HS-5 (cell line): ENCODE results near the gene PLD5.
"Not testable (repeated sequence)": the region's sequence is repeated elsewhere in the genome, so short reads cannot be mapped to it uniquely, and the experiment has no call there.

Experiments used
- DNase-seq: peaks from one replicate; pipeline ENCODE4 v3.0.0-alpha.2; 2012; ENCODE audit warnings: low read depth

The PLD5 gene

DNA sequence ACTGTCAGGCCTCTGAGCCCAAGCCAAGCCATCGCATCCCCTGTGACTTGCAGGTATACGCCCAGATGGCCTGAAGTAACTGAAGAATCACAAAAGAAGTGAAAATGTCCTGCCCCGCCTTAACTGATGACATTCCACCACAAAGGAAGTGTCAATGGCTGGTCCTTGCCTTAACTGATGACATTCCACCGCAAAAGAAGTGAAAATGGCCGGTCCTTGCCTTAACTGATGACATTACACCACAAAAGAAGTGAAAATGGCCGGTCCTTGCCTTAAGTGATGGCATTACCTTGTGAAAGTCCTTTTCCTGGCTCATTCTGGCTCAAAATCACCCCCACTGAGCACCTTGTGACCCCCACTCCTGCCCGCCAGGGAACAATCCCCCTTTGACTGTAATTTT lies 314.2 kb downstream of the PLD5 start:
- not testable (repeated sequence) for DNase-seq

DNA sequence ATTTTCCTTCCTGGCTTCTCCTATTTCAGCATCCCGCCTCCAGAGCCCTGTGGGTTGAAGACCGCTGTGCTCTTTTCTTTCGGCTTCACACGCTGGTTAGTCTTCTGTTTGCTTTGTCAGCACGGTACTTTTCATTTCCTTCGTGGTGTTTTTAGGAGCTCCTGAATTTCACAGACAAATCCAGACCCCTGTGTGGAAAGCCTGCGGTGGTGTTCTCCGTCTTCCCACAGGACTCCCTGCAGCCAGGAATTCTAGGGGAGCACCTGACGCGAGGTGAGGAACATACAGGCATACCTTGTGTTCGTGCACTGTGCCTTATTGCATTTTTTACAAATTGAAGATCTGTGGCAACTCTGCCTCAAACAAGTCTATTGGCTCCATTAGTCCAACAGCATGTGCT lies 315.4 kb downstream of the PLD5 start:
- DNase-seq = no peak

DNA sequence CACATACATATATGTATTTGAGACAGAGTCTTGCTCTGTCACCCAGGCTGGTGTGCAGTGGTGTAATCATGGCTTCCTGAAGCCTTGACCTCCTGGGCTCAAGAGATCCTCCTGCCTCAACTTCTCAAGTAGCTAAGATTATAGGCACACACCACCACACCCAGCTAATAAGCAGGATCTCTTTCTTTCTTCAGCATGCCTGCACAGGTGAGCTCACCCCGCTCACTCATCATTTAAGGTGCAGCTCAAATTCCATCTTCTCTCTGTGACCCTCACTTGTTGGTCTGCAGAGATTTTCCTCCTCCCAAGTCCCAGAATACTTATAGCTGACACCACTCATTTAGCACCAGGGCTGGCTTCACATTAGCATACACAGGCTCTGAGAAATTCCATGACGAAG lies 316.5 kb downstream of the PLD5 start:
- no peak for DNase-seq

DNA sequence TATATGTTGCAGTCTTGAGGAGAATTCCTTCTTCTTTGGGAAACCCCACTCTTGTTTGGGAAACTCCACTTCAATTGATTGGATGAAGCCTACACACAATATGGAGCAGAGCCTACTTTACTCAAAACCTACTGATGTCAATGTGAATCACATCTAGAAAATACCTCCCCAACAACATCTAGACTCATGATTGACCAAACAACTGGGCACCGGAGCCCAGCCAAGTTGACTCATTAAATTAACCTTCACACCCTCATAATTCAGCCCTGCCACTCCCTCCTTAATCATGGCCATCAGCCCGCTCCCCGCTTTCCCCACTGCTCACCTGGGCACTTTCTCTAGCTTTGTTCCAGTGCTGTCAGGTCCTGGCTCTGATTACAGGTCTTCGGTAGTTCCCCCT lies 317.5 kb downstream of the PLD5 start:
- no peak for DNase-seq

DNA sequence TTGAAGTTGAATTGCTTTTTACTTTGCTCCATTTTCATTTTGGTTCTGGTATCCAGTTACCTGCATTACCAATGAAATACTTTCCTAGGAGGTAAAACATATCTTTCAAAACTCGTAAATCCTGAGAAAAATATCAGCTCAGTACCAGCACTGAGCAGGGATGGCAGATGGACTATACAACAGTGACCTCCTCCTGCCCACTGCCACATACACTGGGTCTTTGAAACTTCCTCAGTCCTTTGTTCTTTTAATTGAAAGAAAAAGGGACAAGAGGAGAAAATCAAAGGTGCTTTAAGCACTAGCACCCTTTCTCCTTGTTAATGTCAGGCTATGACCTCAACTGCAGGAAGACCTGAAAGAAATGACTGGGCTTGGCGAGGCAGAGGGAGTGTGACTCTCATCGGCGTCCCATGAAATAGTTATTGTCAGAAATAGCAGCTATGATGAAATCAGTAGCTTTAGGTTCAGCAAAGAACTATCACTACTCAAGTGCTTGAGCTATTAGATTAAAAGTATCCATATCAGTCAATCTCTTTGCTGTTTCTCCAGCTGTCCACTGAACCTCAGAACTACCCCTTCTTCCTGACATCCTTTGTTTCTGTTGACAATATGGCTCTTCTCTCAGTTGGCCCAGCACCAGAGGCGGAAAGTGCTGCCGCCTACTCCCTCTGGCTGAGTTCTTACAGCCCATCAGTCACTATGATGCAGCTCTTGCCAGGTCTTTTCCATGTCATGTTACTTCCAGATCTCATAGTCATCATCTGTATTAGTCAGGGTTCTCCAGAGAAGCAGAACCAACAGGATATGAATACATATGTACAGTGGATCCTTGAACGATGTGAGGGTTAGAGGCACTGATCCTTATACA lies 318.6 kb downstream of the PLD5 start:
- DNase-seq = no peak

DNA sequence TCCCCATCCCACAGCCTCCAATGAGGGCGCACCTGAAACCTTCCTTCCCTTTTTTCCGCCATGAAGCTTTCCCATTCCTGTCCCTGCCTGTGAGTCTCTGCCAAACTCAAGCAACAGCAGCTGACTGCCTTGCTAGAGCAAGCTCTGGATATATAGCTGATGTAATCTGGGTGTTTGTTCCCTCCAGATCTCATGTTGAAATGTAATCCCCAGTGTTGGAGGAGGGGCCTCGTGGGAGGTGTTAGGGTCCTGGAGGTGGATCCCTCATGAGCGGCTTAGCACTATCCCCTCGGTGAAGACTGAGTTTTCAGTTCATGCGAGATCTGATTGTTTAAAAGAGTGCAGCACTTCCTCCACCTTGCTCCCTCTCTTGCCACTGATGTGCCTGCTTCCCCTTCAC lies 321.2 kb downstream of the PLD5 start:
- DNase-seq = no peak

DNA sequence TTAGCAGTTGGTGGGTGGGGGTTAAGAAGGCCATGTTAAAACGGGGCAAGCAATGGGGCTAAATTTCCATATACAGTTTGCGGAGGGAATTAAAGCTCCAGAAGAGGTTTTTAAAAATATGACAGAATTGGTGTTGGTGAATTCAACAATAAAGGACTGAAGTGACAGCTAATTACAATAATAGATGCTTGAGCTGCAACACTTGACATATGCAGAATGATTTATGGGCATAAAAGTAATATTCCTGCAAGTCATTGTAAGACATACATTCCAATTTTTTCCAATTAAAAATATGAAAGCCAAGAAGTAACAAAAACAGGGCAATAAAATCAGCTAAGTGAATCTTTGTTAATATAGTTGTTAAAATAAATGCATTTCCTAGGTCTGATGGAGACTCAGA lies 323.4 kb downstream of the PLD5 start:
- DNase-seq = no peak

DNA sequence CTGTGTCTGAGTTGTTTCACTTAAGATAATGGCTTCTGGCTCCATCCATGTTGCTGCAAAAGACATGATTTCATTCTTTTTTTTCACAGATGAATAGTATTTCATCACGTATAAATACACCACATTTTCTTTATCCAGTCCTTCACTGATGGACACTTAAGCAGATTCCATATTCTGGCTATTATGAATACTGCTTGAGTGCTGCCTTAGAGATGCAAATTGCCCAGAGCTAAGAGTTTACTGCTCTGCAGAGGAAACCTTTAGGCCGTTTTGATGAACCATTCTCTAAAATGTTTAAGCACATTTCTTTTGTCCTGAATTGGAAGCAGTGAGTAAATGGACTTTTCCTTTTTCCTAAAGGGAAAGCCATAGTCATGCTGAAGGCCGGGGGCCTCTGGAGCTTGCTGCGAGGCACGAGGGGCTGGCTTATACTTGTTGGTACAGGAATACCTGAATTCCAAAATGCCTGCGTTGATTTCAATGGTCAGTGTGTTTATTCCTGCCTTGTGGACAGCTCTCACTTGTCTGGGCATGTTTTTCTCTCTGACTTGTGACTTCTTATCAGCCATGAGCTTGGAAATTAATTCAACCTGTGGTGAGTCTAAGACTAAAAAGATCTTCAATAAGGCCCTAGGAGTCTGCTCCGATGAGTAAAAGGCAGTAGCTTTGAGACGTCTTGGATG lies 324.6 kb downstream of the PLD5 start:
- no peak for DNase-seq

DNA sequence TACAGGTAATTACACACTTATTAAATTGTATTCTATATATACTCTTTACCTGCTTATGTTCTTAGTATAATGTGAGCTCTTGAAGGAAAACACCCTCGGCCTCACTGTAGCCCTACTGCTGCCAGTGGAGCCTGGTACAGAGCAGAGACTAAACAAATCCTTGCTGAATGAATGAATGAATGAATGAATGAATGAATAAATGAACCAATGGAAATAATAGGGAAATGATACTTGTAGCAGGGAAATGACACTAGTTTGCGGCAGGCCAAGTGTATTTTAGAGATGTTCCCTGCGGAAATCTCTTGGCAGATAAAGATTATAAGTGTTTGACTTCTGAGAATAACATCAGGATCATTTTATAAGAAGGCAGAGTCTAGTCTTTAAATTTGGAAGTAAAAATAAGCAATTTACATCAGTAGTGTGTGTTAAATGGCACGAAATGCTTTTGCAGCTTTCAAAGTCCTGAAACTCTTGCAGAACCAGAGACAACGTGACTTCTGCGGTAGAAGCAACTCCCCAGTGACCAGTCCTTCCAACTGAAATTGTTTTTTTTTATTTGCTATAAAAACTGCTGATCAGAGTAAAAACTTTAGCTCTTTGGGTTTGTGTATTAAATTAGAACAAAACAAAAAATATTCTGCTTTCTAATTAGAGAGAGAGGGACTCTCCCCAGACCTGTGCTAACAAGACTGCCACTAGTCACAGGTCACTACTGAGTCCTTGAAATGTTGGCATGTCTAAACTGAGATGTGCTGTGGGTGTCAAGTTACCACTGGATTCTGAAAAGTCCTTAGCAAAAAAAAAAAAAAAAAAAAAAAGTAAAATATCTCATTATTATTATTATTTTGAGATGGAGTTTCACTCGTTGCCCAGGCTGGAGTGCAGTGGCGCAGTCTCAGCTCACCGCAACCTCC lies 326.3 kb downstream of the PLD5 start:
- no peak for DNase-seq

DNA sequence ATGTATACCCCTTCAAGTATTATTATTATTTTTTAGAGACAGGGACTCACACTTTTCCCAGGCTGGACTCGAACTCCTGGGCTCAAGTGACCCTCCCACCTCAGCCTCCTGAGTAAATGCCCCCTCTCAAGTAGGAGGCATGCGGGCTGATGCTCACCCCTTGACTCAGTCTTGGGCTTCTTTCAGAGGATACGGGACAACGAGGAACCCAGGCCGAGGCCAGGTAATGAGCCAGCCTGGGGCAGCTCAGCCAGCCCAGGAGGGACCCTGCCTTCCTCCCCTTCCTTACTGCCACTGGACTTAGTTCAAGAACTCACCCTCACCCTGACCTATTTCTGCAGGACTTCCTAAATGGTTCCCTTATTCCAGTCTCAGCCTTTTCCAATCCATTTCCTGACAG lies 327.6 kb downstream of the PLD5 start:
- DNase-seq = no peak

DNA sequence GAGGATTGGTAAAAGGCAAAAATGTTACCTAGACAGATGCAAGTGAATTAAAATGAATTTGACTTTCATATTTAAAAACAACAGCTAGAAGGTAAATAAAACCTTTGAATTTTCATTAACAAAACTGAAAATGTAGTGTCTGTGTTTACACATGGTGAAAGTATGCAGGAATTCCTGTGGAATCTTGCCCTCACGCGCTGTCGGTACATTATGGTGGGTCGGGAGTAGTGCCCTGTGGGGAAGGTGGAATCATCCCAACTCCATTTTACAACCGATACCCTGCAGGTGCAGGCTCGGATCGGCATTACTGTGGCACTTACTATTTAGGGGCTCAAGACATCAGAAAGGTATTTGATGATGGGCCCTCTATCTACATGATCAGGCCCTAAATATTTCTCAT lies 328.4 kb downstream of the PLD5 start:
- DNase-seq = no peak

DNA sequence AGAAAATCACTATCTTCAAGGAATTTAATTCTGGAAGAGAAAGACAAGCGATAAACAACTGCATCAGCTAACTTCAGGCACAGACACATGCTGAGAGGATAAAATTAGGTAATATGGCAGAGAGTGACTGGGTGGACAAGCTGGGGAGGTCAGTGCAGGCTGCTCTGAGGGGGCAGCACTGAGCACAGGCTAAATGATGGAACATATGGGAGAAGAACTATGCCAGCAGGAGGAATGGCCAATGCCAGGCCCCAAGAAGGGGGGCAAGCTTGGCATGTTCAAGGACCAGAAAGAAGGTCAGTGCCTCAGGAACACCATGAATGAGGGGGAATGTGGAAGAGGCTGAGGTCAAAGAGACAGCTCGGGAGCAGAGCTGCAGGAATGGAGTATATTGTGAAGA lies 334.9 kb downstream of the PLD5 start:
- no peak for DNase-seq

DNA sequence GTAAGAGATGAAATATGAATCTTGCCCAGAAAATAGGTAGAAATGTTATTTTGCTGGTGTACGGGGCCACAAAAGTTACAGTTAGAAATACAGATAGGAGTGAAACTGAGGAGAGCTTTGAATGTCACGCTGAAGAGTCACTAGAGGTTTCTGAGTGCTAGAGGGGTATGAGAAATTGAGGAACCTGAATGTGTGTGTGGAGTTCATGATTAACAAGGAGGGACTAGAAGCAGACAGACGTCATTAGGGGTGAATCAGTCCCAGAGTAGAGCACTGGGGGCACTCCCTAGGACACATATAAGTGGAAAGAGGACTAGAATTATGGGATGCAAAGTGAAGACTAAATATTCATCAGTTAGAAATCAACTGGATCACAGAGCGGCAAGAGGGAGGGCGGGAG lies 336.7 kb downstream of the PLD5 start:
- no peak for DNase-seq

DNA sequence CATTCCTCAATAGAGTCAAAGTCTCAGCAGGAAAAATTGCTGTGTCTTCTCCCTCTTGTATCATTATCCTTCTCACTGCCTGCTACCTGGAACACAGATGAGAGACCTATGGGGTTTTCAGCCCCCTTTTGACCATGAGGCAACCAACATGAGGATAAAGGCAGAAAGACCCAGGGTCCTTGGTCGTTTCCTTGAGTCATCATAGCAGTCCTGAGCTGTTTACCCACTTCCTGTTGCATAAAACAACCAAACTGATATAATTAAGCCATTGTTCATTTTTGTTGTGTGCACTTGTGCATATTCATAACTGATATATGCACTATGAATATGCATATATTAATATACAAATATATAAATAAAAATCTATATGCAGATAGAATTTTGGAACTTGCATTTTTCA lies 337.3 kb downstream of the PLD5 start:
- DNase-seq = no peak

DNA sequence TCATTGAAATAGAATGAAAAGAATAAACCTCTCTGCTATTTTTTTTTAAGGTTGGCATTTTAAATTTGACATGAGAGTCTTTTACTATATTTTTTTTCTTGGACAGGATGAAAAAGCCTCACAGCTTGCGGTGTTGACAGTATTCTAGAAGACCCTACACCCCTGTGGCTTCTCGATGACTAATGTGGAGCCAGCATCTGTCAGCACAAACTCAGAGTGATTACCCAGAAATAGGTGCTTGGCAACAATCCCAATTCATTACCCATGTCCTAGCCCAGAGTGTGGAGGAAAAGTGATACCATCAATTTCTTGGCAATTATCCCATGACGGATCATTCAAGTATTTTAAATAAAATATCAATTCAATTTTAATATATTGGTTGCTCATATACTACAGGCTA lies 338.8 kb downstream of the PLD5 start:
- DNase-seq = no peak

DNA sequence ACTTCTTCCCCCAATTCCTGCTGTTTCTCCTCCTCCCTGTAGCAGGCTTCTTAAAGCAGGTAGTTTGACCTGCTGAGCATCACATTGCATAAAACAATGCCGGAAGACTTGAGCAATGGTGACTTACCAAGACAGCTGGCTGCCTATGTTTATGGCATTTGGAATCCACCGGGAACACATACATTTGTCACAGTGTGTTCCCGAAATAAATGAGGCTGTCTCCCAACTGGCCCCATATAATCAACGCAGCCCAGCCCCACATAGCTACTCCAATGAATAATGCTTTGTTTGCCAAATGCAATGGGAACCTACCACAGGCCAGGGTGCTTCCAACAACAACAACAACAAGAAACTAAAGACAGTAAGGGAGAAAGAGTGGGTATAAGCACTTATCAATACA lies 339.5 kb downstream of the PLD5 start:
- DNase-seq = no peak

DNA sequence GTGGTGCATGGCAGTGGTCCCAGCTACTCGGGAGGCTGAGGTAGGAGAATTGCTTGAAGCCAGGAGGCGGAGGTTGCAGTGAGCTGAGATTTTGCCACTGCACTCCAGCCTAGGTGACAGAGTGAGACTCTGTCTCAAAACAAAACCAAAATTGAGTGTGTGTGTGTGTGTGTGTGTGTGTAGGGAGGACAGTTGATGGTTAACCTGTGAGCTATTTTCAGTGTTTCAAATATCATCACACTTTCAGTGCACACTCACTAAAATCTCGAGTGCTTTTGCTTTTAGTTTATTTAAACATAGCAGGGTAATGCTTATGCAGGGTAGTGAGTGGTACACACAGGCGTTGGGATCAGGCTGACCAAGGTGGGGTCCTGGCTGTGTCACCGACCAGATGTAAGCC lies 344.7 kb downstream of the PLD5 start:
- not testable (repeated sequence) for DNase-seq

DNA sequence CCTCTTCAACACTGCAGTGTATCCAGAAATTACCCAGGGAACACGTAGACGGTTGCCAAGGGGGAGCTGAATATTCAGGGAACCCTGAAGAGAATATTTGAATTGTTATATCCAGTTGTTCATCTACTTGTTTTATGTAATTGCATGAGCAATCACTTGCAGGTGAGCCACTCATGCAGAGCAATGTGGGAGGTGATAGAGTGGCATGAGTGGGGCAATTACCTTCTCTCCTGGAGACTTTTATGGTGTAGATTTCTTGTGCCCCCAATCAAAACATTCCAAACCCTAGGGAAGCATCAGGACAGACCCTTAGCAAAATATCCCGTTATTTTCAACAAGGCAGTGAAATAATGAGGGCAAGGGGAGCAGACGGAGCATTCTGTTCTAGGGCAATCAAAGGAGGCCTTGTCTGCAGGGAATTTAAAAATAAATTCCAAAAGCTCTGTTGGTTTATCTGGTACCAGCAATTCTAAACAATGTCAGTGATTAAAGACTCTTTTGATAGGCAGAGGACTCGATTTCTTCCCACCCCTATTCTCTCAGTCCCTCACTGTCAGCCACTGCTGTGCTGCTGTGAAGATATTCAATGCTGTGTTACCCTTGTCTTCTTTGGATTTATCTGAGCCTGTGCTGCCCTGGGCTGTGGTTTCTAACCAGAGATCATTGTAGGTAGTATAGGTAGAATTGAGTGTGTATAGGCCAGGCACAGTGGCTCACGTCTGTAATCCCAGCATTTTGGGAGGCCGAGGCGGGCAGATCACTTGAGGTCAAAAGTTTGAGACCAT lies 345.4 kb downstream of the PLD5 start:
- no peak for DNase-seq

DNA sequence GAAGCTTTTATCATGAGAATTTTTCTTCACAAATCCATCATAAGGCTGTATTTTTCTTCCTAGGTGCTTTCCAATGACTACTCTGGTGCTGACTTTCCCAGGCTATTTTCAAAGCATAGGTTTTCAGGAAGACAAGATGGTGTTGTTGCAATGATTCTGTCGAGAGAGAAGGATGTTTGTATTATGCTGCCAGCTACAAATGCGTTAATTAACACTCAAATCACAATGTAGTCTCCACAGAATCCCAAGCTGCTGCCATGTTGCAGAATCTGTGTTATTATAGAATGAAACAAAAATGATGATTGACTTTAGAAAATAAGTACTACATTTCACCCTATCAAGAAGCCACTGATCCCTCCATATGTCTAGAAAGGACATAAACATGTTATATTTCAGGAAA lies 346.1 kb downstream of the PLD5 start:
- DNase-seq = no peak

DNA sequence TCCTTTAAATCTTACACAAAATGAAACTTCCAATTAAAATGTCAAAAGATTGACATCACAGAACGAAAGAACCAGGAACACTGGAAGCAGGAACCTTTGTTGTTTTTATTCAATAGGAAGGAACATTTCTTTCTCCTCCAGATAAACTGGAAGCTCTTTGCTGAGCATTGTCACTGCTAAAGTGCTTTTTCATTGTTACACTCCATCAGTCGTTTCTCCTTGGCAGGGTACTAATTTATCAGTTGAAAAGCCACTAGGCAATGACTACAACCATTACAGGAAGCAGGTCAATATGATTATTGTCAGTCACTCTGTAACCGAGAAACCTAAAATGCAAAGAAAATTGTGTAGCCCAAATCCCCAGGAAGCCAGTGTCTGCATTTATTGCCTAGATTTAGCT lies 362.4 kb downstream of the PLD5 start:
- no peak for DNase-seq

DNA sequence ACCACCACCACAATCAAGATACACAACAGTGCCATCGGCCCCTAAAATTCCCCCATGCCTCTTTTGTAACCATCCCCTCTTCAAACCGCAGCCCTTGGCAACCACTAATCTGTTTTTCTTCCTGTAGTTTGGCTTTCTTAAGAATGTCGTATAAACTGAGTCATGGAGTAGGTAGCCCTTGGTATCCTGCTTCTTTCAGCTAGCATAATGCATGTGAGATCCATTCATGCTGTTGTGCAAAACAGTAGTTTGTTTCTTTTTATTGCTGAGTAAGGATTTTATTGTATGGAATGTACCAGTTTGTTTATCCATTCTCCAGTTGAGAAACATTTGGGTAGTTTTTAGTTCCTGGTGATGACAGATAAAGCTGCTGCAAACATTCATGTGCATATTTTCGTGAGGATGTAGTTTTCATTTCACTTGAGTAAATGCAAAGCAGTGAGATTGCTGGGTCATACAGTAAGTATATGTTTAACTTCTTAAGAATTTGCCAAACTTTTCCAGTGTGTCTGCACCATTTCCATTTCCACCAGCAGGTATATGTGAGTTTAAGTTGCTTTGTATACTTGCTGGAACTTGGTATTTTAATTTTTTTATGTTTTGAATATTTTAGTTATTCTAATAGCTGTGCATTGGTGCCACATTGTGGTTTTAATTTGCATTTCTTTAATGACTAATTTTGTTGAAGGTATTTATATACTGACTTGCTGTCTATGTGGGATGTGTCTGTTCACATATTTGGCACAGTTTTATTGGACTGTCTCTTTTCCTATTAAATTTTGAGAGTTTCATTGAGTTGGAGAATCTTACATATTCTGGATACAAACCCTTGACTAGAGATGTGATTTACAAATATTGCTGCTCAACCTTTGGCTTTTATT lies 377.2 kb downstream of the PLD5 start:
- DNase-seq = peak; percentile 19
